Measurements from ENCODE around the gene CNOT1.

Gene CNOT1

GRCh38 chr16:58614860-58615259, 14.8 kb downstream of the CNOT1 start:
- TF ChIP-seq GATA3 (IDR thresholded peaks at IDR 0.05; ENCODE audit: low read depth, low read length) (no peak), GATA2 (IDR thresholded peaks at IDR 0.05; ENCODE audit: low read depth, low read length) (no peak)

- TF ChIP-seq GATA2 (IDR thresholded peaks at IDR 0.05; ENCODE audit: low read depth, low read length), result no peak
- no peak for TF ChIP-seq GATA3 (IDR thresholded peaks at IDR 0.05; ENCODE audit: low read depth, low read length)
Observed at GRCh38 chr16:58614212-58614611, 15.4 kb downstream of the CNOT1 start.

- TF ChIP-seq GATA3 (IDR thresholded peaks at IDR 0.05; ENCODE audit: low read depth, low read length) (no peak), GATA2 (IDR thresholded peaks at IDR 0.05; ENCODE audit: low read depth, low read length) (no peak)
Observed at GRCh38 chr16:58608601-58609136, 21.0 kb downstream of the CNOT1 start.

GRCh38 chr16:58605562-58605961, 24.1 kb downstream of the CNOT1 start:
- no peak for TF ChIP-seq GATA3 (IDR thresholded peaks at IDR 0.05; ENCODE audit: low read depth, low read length)
- TF ChIP-seq GATA2 (IDR thresholded peaks at IDR 0.05; ENCODE audit: low read depth, low read length), result no peak

DNA sequence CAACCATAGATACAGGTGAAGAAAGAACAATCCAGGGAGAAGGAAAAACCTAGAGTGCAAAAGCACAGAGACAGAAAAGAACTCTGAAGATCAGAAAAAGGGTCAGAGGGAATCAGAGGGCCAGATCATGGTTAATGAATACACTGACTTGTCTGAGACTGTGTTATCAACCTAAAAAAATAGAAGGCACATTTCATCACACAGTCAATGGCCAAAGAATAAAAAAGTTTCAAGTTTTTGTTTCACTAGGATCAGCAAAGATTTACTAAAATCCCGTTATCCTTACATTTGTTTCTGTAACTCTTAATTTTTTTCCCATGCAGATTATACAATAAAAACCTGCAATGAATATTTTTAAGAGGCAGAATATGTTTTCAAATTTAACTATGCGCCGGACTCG, 38.5 kb downstream of the CNOT1 start:
- TF ChIP-seq GATA3 (IDR thresholded peaks at IDR 0.05; ENCODE audit: low read depth, low read length) (no peak), GATA2 (IDR thresholded peaks at IDR 0.05; ENCODE audit: low read depth, low read length) (no peak)

GRCh38 chr16:58589326-58589905, 40.2 kb downstream of the CNOT1 start:
- no peak for TF ChIP-seq GATA2 (IDR thresholded peaks at IDR 0.05; ENCODE audit: low read depth, low read length)
- TF ChIP-seq GATA3 (IDR thresholded peaks at IDR 0.05; ENCODE audit: low read depth, low read length), result no peak

DNA sequence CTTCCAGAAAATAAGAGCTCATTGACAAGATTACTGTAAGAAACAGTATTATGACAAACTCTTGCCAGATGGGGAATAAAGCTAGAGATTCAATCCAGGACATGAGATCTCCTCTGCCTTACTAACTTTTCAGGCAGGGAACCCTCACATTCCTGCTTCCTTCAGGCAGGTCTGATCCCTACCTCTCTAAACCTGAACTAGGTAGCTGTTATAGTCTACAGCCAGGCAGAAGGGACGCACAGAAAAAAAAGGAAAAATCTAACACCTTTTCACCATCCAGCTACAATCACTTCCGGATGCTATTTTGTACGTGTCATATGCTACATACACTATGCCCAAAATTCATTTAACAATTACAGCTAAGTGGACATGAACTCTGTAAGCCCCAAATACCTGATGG, 41.2 kb downstream of the CNOT1 start:
- TF ChIP-seq GATA3 (IDR thresholded peaks at IDR 0.05; ENCODE audit: low read depth, low read length) (no peak), GATA2 (IDR thresholded peaks at IDR 0.05; ENCODE audit: low read depth, low read length) (no peak)

DNA sequence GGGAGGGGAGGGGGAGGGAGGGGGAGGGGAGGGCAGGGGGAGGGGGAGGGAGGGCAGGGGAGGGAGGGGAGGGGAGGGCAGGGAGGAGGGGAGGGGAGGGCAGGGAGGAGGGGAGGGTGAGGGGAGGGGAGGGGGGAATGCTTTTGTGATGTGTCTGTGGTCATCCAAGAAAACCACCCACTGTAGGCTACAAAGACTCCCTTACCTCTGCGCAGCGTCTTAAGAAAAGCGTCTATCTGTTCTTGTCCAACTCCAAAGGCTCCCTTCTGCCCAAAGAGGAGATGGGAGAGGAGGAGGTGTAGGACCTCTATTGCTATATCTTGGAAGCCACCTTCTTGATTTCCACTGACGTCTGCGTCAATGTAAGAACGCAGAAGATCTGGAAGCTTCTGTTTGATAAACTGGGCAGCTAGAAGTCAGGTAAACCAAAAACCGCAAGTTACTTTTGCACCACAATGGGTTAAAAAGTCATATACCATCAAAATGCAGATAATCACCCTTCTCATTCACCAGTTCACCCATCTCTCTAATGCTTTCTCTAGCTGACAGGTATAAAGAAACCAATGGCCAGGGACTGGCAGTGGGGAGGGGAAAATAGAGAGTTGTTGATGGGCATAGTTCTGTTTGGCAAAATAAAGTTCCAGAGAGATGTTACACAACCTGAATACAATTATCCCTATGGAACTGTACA, 43.1 kb downstream of the CNOT1 start:
- TF ChIP-seq GATA3 (IDR thresholded peaks at IDR 0.05; ENCODE audit: low read depth, low read length) (no peak), GATA2 (IDR thresholded peaks at IDR 0.05; ENCODE audit: low read depth, low read length) (no peak)

DNA sequence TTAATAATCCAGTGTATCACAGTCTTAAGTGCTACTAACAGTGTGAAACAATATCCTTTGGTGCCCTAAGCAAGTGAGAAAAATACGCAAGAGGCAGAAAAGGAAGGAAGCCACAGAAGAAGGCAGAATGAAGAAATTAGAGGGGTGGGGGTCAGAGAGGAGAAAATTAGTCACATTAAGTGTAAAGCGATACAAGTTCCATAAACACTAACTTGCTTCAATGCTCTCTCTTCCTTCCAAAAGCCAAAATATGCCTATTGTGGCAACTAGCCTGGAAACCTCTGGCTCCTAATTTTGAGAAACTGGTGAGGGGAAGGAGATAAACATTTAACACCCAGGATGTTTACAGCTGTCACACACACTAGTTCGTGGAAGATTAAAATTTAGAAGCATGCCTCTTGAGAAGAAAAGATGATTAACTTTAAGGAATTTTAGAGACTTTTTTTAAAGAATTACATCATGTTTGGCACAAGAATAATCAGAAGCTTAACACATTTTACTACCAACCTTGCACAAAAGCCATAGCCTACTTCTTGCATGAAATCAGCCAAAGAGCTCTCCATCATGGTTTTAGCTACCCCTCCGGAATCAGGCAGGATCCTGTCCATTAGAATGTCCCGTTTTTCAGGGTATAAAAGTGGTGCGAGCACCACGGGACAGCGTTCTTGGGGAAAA, 44.7 kb downstream of the CNOT1 start:
- TF ChIP-seq GATA2 (IDR thresholded peaks at IDR 0.05; ENCODE audit: low read depth, low read length), result no peak
- no peak for TF ChIP-seq GATA3 (IDR thresholded peaks at IDR 0.05; ENCODE audit: low read depth, low read length)

DNA sequence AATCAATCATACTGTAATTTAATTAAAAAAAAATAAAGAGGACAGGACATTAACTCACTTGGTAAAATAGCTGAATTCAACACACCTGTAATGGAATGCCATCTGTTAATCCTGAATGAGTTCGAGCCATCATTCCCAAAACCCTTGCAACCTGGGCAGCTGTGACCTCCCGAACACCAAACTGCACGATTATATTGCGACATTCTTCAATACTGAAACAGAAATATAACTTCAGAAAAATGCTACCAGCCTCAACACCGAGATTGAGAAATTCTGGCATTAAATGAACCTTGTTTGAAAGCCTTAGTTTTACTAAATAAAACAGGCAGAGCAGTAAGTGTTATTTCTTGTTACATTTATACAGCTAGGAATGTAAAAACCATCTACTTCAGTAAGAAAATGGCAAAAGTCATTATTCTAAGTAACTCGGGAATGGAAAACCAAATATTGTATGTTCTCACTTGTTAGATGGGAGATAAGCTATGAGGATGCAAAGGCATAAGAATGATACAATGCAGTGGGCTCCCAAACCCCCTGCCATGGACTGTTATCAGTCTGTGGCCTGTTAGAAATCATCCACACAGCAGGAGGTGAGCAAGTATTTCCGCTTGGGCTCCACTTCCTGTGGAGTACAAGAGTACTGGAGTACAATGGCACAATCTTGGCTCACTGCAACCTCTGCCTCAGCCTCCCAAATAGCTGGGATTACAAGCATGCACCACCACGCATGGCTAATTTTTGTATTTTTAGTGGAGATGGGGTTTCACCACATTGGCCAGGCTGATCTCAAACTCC, 46.5 kb downstream of the CNOT1 start:
- TF ChIP-seq GATA3 (IDR thresholded peaks at IDR 0.05; ENCODE audit: low read depth, low read length) (no peak; the same call in 1 of the 2 replicates), GATA2 (IDR thresholded peaks at IDR 0.05; ENCODE audit: low read depth, low read length) (no peak)

- TF ChIP-seq GATA2 (IDR thresholded peaks at IDR 0.05; ENCODE audit: low read depth, low read length), result no peak
- no peak for TF ChIP-seq GATA3 (IDR thresholded peaks at IDR 0.05; ENCODE audit: low read depth, low read length)
Observed at GRCh38 chr16:58582133-58582532, 47.5 kb downstream of the CNOT1 start.

GRCh38 chr16:58579587-58579986, 50.0 kb downstream of the CNOT1 start:
- TF ChIP-seq GATA2 (IDR thresholded peaks at IDR 0.05; ENCODE audit: low read depth, low read length), result no peak
- no peak for TF ChIP-seq GATA3 (IDR thresholded peaks at IDR 0.05; ENCODE audit: low read depth, low read length)

DNA sequence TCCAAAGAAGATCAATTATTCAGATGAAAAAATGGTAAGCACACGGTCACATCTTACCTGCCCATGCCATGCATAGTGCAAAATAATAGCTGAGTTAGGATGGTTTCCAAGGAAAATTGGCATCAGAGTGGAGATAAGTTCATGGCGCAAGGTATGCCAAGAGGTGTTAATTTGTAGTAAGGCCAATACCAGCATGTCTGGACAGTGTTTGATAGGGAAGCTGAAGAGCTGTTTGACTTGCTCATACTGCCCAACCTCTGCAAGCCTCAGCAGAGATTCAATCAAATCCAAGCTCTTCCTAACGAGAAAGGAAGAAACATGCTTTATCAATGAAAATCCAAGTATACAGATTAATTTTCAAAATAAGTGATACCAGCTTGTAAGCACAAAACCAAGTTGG, 51.0 kb downstream of the CNOT1 start:
- TF ChIP-seq GATA3 (IDR thresholded peaks at IDR 0.05; ENCODE audit: low read depth, low read length) (no peak), GATA2 (IDR thresholded peaks at IDR 0.05; ENCODE audit: low read depth, low read length) (no peak)

DNA sequence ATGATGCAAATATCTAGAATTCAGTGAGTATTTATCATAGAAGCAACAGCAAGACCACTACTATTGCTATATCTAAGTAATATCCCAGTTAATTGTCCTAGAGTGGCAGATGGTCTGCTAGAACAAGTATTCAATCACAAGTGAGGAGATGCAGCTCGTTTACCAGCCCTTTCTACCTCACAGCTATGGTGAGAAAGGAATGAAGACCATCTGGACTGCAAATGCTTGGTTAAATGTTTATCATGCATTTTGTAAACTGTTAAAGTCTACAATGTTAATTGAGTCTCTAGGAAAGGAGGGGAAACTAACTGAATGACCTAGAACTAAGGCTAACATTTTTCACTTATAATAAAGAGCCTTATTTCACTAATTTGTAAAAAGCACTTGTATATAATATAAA, 52.5 kb downstream of the CNOT1 start:
- no peak for TF ChIP-seq GATA2 (IDR thresholded peaks at IDR 0.05; ENCODE audit: low read depth, low read length)
- TF ChIP-seq GATA3 (IDR thresholded peaks at IDR 0.05; ENCODE audit: low read depth, low read length), result no peak
